Measurements from ENCODE around the gene KIAA1328. TPM values are rescaled to one million over a fixed set of nuclear protein-coding genes. Genes with fewer than 3 reads are reported as not detected.

The KIAA1328 gene
- total and polyA plus RNA-seq, 8 donors: 2.1 to 5.2 (median 3.6) TPM

GRCh38 chr18:37182340-37183135 is 353.6 kb downstream of the KIAA1328 start:
- 91 to 95% methylated on average over 1 of the region's 1 CpG for WGBS, 2 donors
- H3K9me3 ChIP-seq: no peaks in the 10 kb centered on the region
- DNase-seq (no peak), ATAC-seq (no peak), FAIRE-seq (no peak)
- H3K27me3 ChIP-seq: no peaks in the 10 kb centered on the region
- no peak for TF ChIP-seq CTCF (IDR thresholded peaks at IDR 0.05)
- H3K36me3 ChIP-seq: no peaks in the 10 kb centered on the region
- intact Hi-C loops (cut with DNase I): no loop called here
- peaks cover 4 to 16% (median 9%) of the 10 kb centered on the region in 3 donors for H3K4me1 ChIP-seq
- H3K27ac ChIP-seq: no peak overlapping the region
- H3K4me3 ChIP-seq: no peak overlapping the region

- H3K4me1 ChIP-seq: peaks cover 0 to 9% (median 6%) of the 10 kb centered on the region in 3 donors
- no peaks in the 10 kb centered on the region for H3K36me3 ChIP-seq
- no peak for DNase-seq
- no peak for FAIRE-seq
- no peak for ATAC-seq
- intact Hi-C loops (cut with DNase I): no loop called here
- no peak overlapping the region for H3K4me3 ChIP-seq
- 70 to 72% methylated on average over 4 of the region's 4 CpGs for WGBS, 2 donors
- H3K9me3 ChIP-seq: no peaks in the 10 kb centered on the region
- TF ChIP-seq CTCF (IDR thresholded peaks at IDR 0.05): no peak
- no peak overlapping the region for H3K27ac ChIP-seq
- no peaks in the 10 kb centered on the region for H3K27me3 ChIP-seq
Measured at GRCh38 chr18:37184209-37184868, 355.4 kb downstream of the KIAA1328 start.

- Histone ChIP-seq H3K36me3 (no peaks in the 10 kb centered on the region), H3K9me3 (no peaks in the 10 kb centered on the region), H3K27me3 (no peaks in the 10 kb centered on the region), H3K4me1 (no peaks in the 10 kb centered on the region), H3K27ac (no peak overlapping the region), H3K4me3 (no peak overlapping the region)
- no peak for TF ChIP-seq CTCF (IDR thresholded peaks at IDR 0.05)
- FAIRE-seq (no peak), ATAC-seq (no peak), DNase-seq (no peak)
- 94 to 99% methylated on average over 4 of the region's 4 CpGs for WGBS, 2 donors
- intact Hi-C loops (cut with DNase I): no loop called here
Measured at GRCh38 chr18:37188016-37188791, 359.3 kb downstream of the KIAA1328 start.

- FAIRE-seq (no peak), DNase-seq (no peak), ATAC-seq (no peak)
- H3K4me3 ChIP-seq: no peak overlapping the region
- H3K27me3 ChIP-seq: no peaks in the 10 kb centered on the region
- TF ChIP-seq CTCF (IDR thresholded peaks at IDR 0.05): no peak
- peaks cover 0 to 4% (median 0%) of the 10 kb centered on the region in 4 donors for H3K9me3 ChIP-seq
- H3K4me1 ChIP-seq: no peaks in the 10 kb centered on the region
- no peaks in the 10 kb centered on the region for H3K36me3 ChIP-seq
- H3K27ac ChIP-seq: no peak overlapping the region
- 95 to 99% methylated on average over 2 of the region's 2 CpGs for WGBS, 2 donors
- intact Hi-C loops (cut with DNase I): no loop called here
Measured at GRCh38 chr18:37199741-37200140, 370.8 kb downstream of the KIAA1328 start.
